ENCODE data around the gene NECAP2.
A peak's percentile ranks its signal among the peaks of the same experiment; 100 is the strongest.
"Not testable (repeated sequence)": the region's sequence is repeated elsewhere in the genome, so short reads cannot be mapped to it uniquely, and the experiment has no call there.

NECAP2 gene

DNA sequence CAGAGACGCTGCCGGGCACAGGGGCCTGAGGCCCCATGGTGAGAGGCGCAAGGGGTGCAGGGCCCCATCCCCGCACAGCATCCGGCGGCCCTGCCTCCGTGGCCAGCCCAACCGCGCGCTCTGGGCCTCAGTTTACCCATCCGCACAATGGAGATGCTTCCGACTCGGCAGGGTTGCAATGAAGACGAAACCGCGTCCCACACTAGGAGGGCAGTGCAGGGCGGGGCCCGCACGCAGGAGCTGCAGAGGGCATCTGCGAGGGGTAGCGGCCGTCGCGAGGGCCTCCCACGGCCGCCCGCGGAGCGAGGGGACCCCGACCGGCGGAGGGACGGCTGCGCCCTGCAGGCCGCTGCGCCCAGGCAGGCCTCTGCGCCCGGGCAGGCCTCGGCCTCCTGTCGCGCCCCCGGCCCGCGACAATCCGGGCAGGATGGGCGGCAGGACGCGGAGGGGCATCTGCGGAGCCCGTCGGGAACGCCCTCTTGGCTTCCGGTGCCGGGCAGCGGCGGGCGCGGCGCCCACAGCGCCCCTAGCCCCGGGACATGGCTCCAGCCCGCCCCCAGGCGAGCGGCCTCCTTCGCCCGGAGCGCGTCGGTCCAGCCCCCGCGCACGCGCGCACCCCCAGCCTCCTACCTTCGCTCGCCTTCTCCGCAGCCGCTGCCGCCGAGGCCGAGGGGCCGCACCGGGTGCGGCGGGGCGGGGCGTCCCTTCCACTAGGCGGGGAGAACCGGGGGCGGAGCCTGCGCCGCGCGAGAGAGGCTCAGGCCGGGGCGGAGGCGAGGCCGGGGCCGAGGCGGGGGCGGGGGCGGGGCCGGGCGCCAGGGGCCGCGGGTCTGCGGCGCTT, 58.3 kb downstream of the NECAP2 start:
- peak; percentile 85 for DNase-seq (ENCODE audit: low read depth)

DNA sequence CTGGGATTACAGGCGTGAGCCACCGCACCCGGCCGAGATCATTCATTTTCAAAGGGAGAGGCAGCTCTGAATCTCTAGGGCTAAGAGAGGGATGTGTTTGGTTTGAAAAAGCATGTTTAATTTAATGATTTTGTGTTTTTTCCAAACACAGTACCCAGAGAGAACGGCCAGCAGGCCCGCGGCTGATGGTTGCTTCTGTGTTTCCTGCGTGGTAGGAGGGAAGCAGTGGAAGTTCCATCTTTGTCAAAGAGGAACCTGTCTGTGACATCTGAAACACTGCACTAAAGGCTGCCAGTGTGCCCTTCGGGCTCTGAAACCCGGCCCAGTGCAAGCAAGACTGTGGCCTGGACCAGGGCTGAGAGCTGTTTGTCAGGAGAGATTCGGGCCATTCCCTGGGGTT, 59.9 kb downstream of the NECAP2 start:
- DNase-seq (ENCODE audit: low read depth): not testable (repeated sequence)

DNA sequence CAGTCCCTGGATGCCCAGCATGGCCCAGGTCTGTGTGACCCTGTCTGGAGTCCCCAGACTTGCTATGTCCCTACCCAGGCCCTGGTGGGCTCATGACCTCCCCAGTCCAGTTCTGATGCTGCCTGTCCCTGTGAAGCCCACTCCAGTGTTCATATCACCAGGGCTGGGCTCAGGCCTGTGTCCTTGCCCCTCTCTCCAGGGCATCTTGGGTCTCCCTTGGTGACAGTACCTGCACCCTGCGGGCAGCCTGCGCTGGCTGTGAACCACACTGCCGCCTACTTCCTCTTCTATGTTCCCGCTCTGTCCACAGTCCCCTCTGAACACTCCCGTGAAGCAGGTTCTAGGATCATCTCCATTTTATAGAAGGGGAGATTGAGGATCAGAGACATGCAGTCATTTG, 60.5 kb downstream of the NECAP2 start:
- DNase-seq (ENCODE audit: low read depth): not testable (repeated sequence)

DNA sequence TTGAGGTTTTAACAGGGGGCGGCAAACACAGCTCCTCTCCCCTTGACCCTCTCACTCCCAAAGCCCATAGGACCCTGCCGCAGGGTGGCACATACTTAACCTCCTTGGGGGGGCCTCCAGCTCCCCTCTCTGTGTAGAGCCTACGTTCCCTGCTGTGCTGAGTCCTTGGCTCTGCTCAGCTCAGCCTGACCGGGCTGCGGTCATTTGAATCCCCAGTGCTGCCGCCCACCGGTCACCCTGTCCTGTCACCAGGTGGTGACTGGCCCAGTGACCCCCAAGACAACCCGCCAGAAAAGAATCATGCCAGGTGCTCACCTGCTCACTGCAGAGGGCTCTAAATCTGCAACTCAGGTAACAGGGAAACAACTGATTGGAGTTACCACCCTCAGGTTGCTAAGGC, 60.9 kb downstream of the NECAP2 start:
- not testable (repeated sequence) for DNase-seq (ENCODE audit: low read depth)

DNA sequence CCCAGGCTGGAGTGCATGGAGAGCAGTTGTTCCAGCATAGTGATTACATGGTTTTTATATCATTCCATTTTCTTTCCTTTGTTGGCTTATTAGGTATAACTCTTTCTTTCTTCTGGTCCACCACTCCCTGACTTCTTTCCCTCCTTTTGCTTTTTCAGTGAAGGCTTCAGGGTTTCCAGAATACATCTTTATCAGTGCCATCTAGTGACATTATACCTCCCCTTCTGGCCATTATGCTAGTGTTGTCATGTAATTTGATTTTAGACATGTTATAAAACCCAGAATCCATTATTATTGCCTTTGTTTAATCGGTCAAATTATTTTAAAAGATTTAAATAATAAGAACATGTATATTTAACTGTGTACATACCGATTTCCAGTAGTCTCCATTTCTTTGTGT, 63.0 kb downstream of the NECAP2 start:
- no peak for DNase-seq (ENCODE audit: low read depth)

DNA sequence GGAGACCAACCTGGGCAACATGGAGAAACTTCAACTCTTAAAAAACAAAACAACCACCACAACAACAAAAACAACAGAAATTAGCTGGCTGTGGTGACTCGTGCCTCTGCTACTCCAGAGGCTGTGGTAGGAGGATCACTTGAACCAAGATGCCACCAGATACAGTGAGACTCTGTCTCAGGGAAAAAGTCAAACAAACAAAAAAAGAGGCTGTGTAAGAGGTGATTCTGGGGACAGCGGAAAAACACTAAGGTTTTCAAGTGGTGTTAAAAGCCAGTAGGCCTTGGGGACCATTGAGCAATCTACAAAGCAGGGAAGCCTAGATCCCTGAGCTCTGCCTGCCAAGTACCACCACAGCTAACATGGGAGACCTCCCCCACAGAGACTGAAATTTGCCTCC, 65.3 kb downstream of the NECAP2 start:
- DNase-seq (ENCODE audit: low read depth): peak; percentile 34

DNA sequence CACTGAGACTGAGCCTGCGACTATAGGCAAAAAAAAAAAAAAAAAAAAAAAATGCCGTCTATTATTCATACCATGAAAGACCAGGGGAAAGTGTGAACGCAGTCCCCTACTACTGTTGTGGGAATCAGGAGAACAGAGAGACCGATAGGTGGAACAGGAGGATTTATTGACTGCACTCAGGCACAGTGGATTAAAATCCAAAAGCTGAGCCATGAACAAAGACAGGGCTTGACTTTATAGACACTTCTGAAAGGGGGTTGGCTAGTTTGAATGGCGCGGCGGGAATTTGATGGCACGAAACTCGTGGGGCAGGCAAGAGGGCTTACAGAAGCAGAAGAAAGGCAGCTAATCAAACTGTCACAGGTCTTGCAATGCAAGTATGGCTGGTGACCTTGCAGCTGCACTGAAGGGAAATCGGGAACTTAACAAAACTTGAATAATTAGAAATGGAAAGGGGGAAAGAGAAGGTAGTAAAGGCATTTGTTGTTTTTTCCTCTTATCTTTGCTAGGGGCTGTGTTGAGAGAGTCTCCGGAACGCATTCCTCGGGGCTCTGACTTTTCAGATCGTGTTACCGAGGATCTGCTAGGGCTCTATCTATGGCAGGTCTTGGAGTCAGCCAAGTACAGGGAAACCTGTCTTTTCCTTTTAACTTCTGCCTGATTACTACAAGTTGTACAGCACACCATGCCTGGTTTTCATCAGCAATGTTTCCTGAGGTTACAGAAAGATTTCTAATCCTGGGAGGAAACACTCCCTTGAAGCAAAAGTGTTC, 66.0 kb downstream of the NECAP2 start:
- not testable (repeated sequence) for DNase-seq (ENCODE audit: low read depth)

DNA sequence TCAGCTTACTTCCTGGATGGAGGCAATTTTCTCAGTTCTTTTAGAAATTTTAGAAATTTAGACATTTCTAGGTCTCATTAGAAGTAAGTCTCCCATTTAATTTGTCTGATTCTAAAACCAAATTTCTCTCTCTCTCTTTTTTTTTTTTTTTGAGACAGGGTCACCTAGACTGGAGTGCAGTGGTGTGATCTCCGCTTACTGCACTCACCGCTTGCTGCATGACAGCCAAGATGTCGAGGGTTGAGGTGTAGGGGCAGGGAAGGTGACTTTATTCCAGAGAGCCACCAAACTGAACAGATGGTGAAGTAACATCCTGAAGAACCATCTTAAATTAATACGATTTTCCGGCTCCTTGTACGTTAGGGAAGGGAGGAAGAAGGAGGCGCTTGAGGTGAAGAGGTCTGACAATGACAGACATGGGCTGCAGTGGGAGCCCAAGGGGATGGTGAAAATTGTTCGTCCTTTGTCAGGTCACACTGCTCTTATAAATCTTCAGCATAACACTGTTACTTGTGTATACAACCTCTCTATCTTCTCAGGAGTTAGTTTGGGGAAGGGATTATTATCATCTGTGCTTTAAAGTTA, 68.4 kb downstream of the NECAP2 start:
- DNase-seq (ENCODE audit: low read depth): peak; percentile 25
